ENCODE measurements around the gene MSH5.

DNA sequence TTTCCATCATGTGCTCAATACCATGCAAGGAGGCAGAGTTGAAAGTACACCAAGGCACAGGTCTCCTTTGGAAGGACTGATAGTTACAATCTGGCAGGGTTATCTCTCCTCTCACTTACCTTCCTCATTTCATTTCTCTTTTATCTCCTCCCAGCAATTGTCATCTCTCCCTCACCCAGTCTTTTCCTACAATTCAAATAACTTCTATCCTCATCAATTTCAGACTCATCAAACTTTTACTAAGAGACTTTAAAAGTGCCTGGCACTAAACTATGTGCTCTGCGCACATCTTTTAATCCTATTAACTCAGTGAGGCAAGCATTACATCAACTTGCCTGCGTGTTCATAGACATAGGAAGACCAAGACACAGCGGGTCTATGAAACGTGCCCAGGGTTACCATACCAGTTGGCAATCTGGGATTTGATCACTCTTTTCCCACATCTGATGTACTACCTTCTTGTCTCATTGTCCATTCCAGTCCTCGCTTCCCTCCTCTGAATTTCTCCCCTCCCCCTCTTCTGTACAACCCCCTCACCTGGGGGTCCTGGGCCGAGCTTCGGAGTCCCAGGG lies 54.6 kb downstream of the MSH5 start:
- TF ChIP-seq CTCF (conservative IDR thresholded peaks at IDR 0.05; ENCODE audit: low read depth, low read length) (no peak), EZH2 (IDR thresholded peaks at IDR 0.05; ENCODE audit: low read length, unreplicated experiment) (no peak)
